Sigmoid colon (tissue), 7 donors: ENCODE data around the gene COL5A1. TPM values are rescaled to one million over a fixed set of nuclear protein-coding genes. Genes with fewer than 3 reads are reported as not detected.
A peak's percentile ranks its signal among the peaks of the same experiment; 100 is the strongest.

ENCODE experiments used
- DNase-seq: peaks from one replicate; pipeline ENCODE4 v3.0.0-alpha.2; 2019
- H3K27ac ChIP-seq, 4 donors: fragments of 200-600 bp; sonication (generic); one replicate each; pipeline ENCODE4 v1.5.1; 2016 to 2019; ENCODE audit warnings: mild to moderate bottlenecking in 1 of 4
- H3K27me3 ChIP-seq, 3 donors: fragments of 200-600 bp; sonication (generic); one replicate each; pipeline ENCODE4 v1.5.1; 2019; ENCODE audit warnings: mild to moderate bottlenecking in 1 of 3
- H3K36me3 ChIP-seq, 4 donors: fragments of 200-600 bp; sonication (generic); one replicate each; pipeline ENCODE4 v1.5.1; 2016 to 2019
- H3K4me1 ChIP-seq, 4 donors: fragments of 200-600 bp; sonication (generic); one replicate each; pipeline ENCODE4 v1.5.1; 2017 to 2019
- H3K4me3 ChIP-seq, 4 donors: fragments of 200-600 bp; sonication (generic); one replicate each; pipeline ENCODE4 v1.5.1; 2017 to 2019; ENCODE audit warnings: mild to moderate bottlenecking in 2 of 4, moderate library complexity in 1 of 4
- H3K9me3 ChIP-seq, 4 donors: fragments of 200-600 bp in 3 of 4; sonication (generic) in 3 of 4; one replicate each; pipeline versions ENCODE4 v1.5.1 to v1.6.1; 2013 to 2019
- EP300 ChIP-seq, 4 donors: sonication (generic); formaldehyde crosslinking; IDR thresholded peaks; one replicate each; pipeline ENCODE4 v1.6.1; 2017; ENCODE audit warnings: antibody characterized with exemption in 4 of 4
- POLR2A ChIP-seq, 2 donors: fragments of 450-650 bp; IDR thresholded peaks; one replicate each; pipeline ENCODE4 v1.6.1; 2016; ENCODE audit warnings: antibody characterized with exemption in 2 of 2, mild to moderate bottlenecking in 2 of 2, moderate library complexity in 2 of 2
- POLR2AphosphoS5 ChIP-seq, 4 donors: sonication (generic); formaldehyde crosslinking; IDR thresholded peaks; one replicate each; pipeline ENCODE4 v1.6.1; 2017; ENCODE audit warnings: antibody characterized with exemption in 4 of 4
- WGBS, 2 donors: extraction: QIAGEN DNeasy Blood & Tissue Kit; methylation state at CpG; one replicate each; pipeline ENCODE4 v1.1.7; 2013; 5-methylcytosine and 5-hydroxymethylcytosine counted together
- intact Hi-C: fragments of 100-400 bp; cut with DNase I; formaldehyde crosslinking; loops from one replicate; pipeline ENCODE4 v1.15.1; 2023
- polyA plus RNA-seq, 3 donors: library from polyadenylated mRNA; stranded (reverse); fragments of 200-250 nt; gene quantifications; one replicate each; pipeline ENCODE4 v1.2.3, GENCODE V29; 2013
- total RNA-seq, 4 donors: library from RNA; depleted of rRNA; stranded (reverse); fragments of >200 nt; gene quantifications; one replicate each; pipeline ENCODE4 v1.1.0, GENCODE V29; 2016
- TF ChIP-seq, protein P1 (sequence below), 4 experiments: fragments of 450-650 bp in 3 of 4; fragments of 200-600 bp in 1 of 4; IDR thresholded peaks; one replicate each; pipeline ENCODE4 v1.5.1; 2016 to 2019; ENCODE audit warnings: antibody characterized with exemption in 4 of 4, mild to moderate bottlenecking in 3 of 4, moderate library complexity in 2 of 4
- donor health status: healthy with polysubstance abuse.
- donor health status: Bipolar disorder and iron deficiency.
- donor health status: healthy.

The COL5A1 gene
- total and polyA plus RNA-seq, 7 donors, result 4.2 to 168 (median 24.2) TPM

DNA sequence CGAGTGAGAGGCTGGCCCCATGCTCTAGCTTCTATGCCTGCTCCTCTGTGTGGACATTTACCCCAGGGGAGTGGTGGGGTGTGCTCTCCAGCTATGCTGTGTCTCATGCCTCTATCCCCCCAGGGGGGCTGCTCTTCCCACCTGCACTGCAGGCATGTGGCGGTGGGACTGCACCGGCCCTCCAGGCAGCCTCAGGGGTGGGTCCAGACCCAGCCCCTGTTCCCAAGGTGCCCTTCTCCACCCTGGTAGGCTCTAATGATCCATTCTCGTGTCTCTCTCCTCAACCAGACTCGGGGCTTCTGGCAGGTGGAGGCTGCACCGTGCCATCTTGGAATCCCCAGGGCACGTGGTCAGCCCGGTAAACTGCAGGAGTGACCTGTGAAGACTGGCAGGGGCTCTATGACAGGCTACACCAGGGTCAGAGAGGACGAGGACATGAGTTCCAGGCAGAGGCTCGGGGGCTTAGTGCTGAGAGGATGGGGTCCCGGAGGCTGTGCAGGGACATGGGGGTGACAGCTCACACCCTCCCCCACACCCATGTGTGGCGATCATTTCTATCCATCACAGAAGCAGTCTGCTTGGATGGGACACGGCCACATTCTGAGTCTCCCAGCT is 22.7 kb upstream of the COL5A1 start:
- TF ChIP-seq POLR2AphosphoS5 (IDR thresholded peaks at IDR 0.05) (no peak), POLR2A (IDR thresholded peaks at IDR 0.05) (no peak), EP300 (IDR thresholded peaks at IDR 0.05) (no peak)
- TF ChIP-seq, protein P1, sequence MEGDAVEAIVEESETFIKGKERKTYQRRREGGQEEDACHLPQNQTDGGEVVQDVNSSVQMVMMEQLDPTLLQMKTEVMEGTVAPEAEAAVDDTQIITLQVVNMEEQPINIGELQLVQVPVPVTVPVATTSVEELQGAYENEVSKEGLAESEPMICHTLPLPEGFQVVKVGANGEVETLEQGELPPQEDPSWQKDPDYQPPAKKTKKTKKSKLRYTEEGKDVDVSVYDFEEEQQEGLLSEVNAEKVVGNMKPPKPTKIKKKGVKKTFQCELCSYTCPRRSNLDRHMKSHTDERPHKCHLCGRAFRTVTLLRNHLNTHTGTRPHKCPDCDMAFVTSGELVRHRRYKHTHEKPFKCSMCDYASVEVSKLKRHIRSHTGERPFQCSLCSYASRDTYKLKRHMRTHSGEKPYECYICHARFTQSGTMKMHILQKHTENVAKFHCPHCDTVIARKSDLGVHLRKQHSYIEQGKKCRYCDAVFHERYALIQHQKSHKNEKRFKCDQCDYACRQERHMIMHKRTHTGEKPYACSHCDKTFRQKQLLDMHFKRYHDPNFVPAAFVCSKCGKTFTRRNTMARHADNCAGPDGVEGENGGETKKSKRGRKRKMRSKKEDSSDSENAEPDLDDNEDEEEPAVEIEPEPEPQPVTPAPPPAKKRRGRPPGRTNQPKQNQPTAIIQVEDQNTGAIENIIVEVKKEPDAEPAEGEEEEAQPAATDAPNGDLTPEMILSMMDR (IDR thresholded peaks at IDR 0.05), result no peak
- Histone ChIP-seq H3K4me3 (no peak overlapping the region), H3K4me1 (peaks cover 0 to 10% (median 4%) of the 10 kb centered on the region in 4 donors), H3K36me3 (no peaks in the 10 kb centered on the region), H3K27me3 (no peaks in the 10 kb centered on the region), H3K27ac (no peak overlapping the region), H3K9me3 (no peaks in the 10 kb centered on the region)
- 69 to 88% methylated on average over 13 of the region's 13 CpGs for WGBS, 2 donors
- DNase-seq, result no peak
- intact Hi-C loops, result no loop called here

DNA sequence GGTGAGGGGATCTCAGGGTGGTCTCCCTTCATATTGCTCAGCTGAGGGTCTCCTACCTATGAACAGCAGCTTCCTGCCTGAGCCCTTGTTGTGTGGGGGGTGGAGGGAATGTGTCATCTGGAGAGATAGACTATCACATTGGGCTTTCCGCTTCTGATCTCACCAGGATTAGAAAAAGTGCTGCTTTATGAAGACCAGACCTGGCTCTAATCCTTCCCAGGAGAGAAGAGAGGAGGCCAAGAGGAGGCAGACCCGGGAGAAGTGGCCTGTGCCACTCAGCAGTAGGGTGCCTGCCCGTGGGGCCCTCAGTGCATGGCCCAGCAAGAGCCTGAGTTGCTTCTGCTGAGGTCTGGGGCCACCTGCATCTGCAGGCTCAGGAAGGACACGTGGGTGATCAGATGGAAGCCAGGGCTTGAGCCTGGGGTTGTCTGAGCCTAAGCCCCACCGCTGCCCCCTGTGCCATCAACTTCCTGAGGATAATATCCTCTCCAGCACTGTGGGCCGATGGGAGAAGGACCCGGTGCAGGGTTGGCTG is 22.1 kb upstream of the COL5A1 start:
- intact Hi-C loops, result no loop called here
- H3K27ac ChIP-seq, result no peak overlapping the region
- no peak for DNase-seq
- WGBS, 2 donors, result 67 to 80% methylated on average over 7 of the region's 7 CpGs
- H3K9me3 ChIP-seq, result no peaks in the 10 kb centered on the region
- no peaks in the 10 kb centered on the region for H3K36me3 ChIP-seq
- no peak overlapping the region for H3K4me3 ChIP-seq
- TF ChIP-seq EP300 (IDR thresholded peaks at IDR 0.05), result no peak
- no peak for TF ChIP-seq POLR2AphosphoS5 (IDR thresholded peaks at IDR 0.05)
- TF ChIP-seq, protein P1 (IDR thresholded peaks at IDR 0.05), result no peak
- no peak for TF ChIP-seq POLR2A (IDR thresholded peaks at IDR 0.05)
- peaks cover 0 to 10% (median 4%) of the 10 kb centered on the region in 4 donors for H3K4me1 ChIP-seq
- no peaks in the 10 kb centered on the region for H3K27me3 ChIP-seq

GRCh38 chr9:134619983-134620661 is 21.5 kb upstream of the COL5A1 start:
- H3K9me3 ChIP-seq, result no peaks in the 10 kb centered on the region
- peak; percentile 55 for DNase-seq
- H3K36me3 ChIP-seq, result no peaks in the 10 kb centered on the region
- H3K4me1 ChIP-seq, result peaks cover 0 to 10% (median 4%) of the 10 kb centered on the region in 4 donors
- no peaks in the 10 kb centered on the region for H3K27me3 ChIP-seq
- intact Hi-C loops, result no loop called here
- no peak overlapping the region for H3K27ac ChIP-seq
- WGBS, 2 donors, result 78 to 92% methylated on average over 19 of the region's 19 CpGs
- no peak for TF ChIP-seq EP300 (IDR thresholded peaks at IDR 0.05)
- H3K4me3 ChIP-seq, result no peak overlapping the region

DNA sequence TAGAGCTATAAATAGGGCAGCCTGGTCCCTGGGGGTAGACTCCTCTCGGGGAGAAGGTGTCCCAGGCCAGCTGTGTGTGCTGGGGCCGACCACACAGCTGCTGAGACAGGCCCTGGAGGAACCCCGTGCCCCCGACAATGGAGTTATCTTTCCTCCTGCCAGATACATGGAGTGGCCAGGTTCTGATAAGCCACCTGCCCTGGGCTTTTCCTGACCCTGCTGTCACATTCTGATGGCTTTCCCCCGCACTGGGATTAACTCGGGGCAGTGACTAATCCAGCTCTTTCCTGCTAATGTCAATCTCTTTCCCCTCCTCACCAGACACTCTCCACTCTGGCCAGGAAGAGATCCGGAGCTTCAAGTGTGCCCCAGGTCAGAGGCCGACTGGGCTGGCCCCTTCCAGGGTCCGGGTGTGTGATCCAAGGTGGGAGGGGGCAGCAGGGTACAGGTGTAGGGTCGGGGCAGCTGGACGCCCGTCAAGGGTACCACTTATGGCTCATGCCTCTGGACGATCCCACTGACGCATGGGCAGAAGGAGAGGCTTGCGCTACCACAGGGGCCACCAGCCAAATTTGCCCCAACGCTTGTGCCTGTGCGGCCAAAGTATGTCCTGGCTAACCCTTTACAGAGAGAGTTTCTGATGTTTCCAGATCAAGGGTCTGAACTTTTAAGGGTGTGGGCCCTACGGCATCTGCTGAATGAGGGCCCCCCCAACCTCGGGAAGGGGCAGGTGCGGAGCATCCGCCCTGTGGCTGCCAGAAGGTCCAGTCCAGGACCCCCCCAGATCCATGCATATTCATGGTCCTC is 20.6 kb upstream of the COL5A1 start:
- no peaks in the 10 kb centered on the region for H3K27me3 ChIP-seq
- WGBS, 2 donors, result 70 to 81% methylated on average over 21 of the region's 21 CpGs
- peaks cover 0 to 10% (median 4%) of the 10 kb centered on the region in 4 donors for H3K4me1 ChIP-seq
- peak; percentile 58 for DNase-seq
- intact Hi-C loops, result no loop called here
- H3K27ac ChIP-seq, result no peak overlapping the region
- TF ChIP-seq EP300 (IDR thresholded peaks at IDR 0.05) (no peak), POLR2AphosphoS5 (IDR thresholded peaks at IDR 0.05) (no peak), POLR2A (IDR thresholded peaks at IDR 0.05) (no peak)
- TF ChIP-seq, protein P1 (IDR thresholded peaks at IDR 0.05), result no peak
- H3K36me3 ChIP-seq, result no peaks in the 10 kb centered on the region
- H3K9me3 ChIP-seq, result no peaks in the 10 kb centered on the region
- no peak overlapping the region for H3K4me3 ChIP-seq
